Measurements from ENCODE around the gene AP1S2.

GRCh38 chrX:15888062-15888461 is 33.4 kb upstream of the AP1S2 start:
- TF ChIP-seq CTCF (optimal IDR thresholded peaks at IDR 0.05 in 1 of 3, IDR thresholded peaks at IDR 0.05 in 1 of 3, conservative IDR thresholded peaks at IDR 0.05 in 1 of 3; ENCODE audit: extremely low read depth in 1 of 3, insufficient read depth in 2 of 3, low read length in 3 of 3) (no peak), EZH2 (IDR thresholded peaks at IDR 0.05; ENCODE audit: low read length) (no peak)
